Nephron progenitor cell (in vitro differentiated cells): ENCODE measurements around the gene TERT.
"Not testable (repeated sequence)": the region's sequence is repeated elsewhere in the genome, so short reads cannot be mapped to it uniquely, and the experiment has no call there.

ENCODE experiments used
- DNase-seq: peaks from one replicate; pipeline ENCODE4 v3.0.0; 2021
- H3K27ac Mint-ChIP-seq: 2 replicates; pipeline ENCODE4 v1.8.0; 2021; ENCODE audit warnings: mild to moderate bottlenecking, moderate library complexity, mixed read lengths
- H3K27me3 Mint-ChIP-seq: 2 replicates; pipeline ENCODE4 v1.8.0; 2021; ENCODE audit warnings: mild to moderate bottlenecking, low read depth, mixed read lengths; ENCODE audit not compliant: poor library complexity
- H3K36me3 Mint-ChIP-seq: 2 replicates; pipeline ENCODE4 v1.8.0; 2021; ENCODE audit warnings: low read depth, mixed read lengths
- H3K4me1 Mint-ChIP-seq: 2 replicates; pipeline ENCODE4 v1.8.0; 2021; ENCODE audit warnings: mixed read lengths
- H3K4me3 Mint-ChIP-seq: 2 replicates; pipeline ENCODE4 v1.8.0; 2021; ENCODE audit warnings: mild to moderate bottlenecking, moderate library complexity, mixed read lengths
- H3K9me3 Mint-ChIP-seq: 2 replicates; pipeline ENCODE4 v1.8.0; 2021; ENCODE audit warnings: mild to moderate bottlenecking, moderate library complexity, mixed read lengths
- CTCF ChIP-seq: fragments of 200-600 bp; sonication (generic); IDR thresholded peaks from 2 replicates; pipeline ENCODE4 v1.5.0; 2021; ENCODE audit warnings: antibody characterized with exemption

The TERT gene

GRCh38 chr5:1294835-1295649 is at the start of gene TERT:
TSS of gene TERT (minus strand) at chr5:1295068. CDS start at chr5:1294989, 79 bp downstream.
- Mint-ChIP-seq H3K4me3 (peak within 1 kb of the TSS; percentile 52), H3K9me3 (no peaks in the 10 kb centered on the region), H3K27ac (no peak within 1 kb of the TSS), H3K36me3 (no peaks in the 10 kb centered on the region), H3K4me1 (peaks cover 16% of the 10 kb centered on the region), H3K27me3 (peaks cover 60% of the 10 kb centered on the region)
- TF ChIP-seq CTCF = no peak
- peak; percentile 90 for DNase-seq

- H3K4me3 Mint-ChIP-seq = peak overlapping the region; percentile 94
- DNase-seq = peak; percentile 25
- no peaks in the 10 kb centered on the region for H3K9me3 Mint-ChIP-seq
- H3K27ac Mint-ChIP-seq = peak overlapping the region; percentile 59
- H3K36me3 Mint-ChIP-seq = peaks cover 24% of the 10 kb centered on the region
- H3K27me3 Mint-ChIP-seq = peaks cover 8% of the 10 kb centered on the region
- no peak for TF ChIP-seq CTCF
- peaks cover 29% of the 10 kb centered on the region for H3K4me1 Mint-ChIP-seq
Measured at GRCh38 chr5:1343931-1344901, 49.3 kb upstream of the TERT start.

- no peak for TF ChIP-seq CTCF
- Mint-ChIP-seq H3K9me3 (no peaks in the 10 kb centered on the region), H3K27me3 (peaks cover 8% of the 10 kb centered on the region), H3K36me3 (peaks cover 24% of the 10 kb centered on the region), H3K27ac (peak overlapping the region; percentile 64), H3K4me1 (peaks cover 29% of the 10 kb centered on the region), H3K4me3 (peak overlapping the region; percentile 94)
- DNase-seq = no peak
Measured at GRCh38 chr5:1343315-1343751, 48.5 kb upstream of the TERT start.

GRCh38 chr5:1342711-1343110 is 47.8 kb upstream of the TERT start:
- Mint-ChIP-seq H3K4me1 (peaks cover 29% of the 10 kb centered on the region), H3K36me3 (peaks cover 24% of the 10 kb centered on the region), H3K4me3 (peak overlapping the region; percentile 94)
- not testable (repeated sequence) for H3K9me3 Mint-ChIP-seq, H3K27me3 Mint-ChIP-seq, DNase-seq, H3K27ac Mint-ChIP-seq

GRCh38 chr5:1342268-1342667 is 47.4 kb upstream of the TERT start:
- Mint-ChIP-seq H3K27me3 (peaks cover 6% of the 10 kb centered on the region), H3K4me1 (peaks cover 29% of the 10 kb centered on the region), H3K4me3 (no peak overlapping the region), H3K27ac (no peak overlapping the region), H3K36me3 (peaks cover 24% of the 10 kb centered on the region), H3K9me3 (no peaks in the 10 kb centered on the region)
- TF ChIP-seq CTCF = no peak
- DNase-seq = no peak

GRCh38 chr5:1341863-1342262 is 47.0 kb upstream of the TERT start:
- H3K27me3 Mint-ChIP-seq = peaks cover 6% of the 10 kb centered on the region
- H3K36me3 Mint-ChIP-seq = peaks cover 24% of the 10 kb centered on the region
- DNase-seq = no peak
- no peak overlapping the region for H3K27ac Mint-ChIP-seq
- peaks cover 27% of the 10 kb centered on the region for H3K4me1 Mint-ChIP-seq
- TF ChIP-seq CTCF = no peak
- H3K4me3 Mint-ChIP-seq = no peak overlapping the region
- H3K9me3 Mint-ChIP-seq = no peaks in the 10 kb centered on the region

- not testable (repeated sequence) for H3K27ac Mint-ChIP-seq, H3K9me3 Mint-ChIP-seq, H3K4me3 Mint-ChIP-seq, DNase-seq, H3K27me3 Mint-ChIP-seq
- H3K4me1 Mint-ChIP-seq = peaks cover 14% of the 10 kb centered on the region
- H3K36me3 Mint-ChIP-seq = peaks cover 24% of the 10 kb centered on the region
Measured at GRCh38 chr5:1339818-1340210, 44.9 kb upstream of the TERT start.

- H3K4me3 Mint-ChIP-seq, H3K27ac Mint-ChIP-seq, DNase-seq, H3K27me3 Mint-ChIP-seq, H3K9me3 Mint-ChIP-seq: not testable (repeated sequence)
- Mint-ChIP-seq H3K4me1 (peaks cover 13% of the 10 kb centered on the region), H3K36me3 (peaks cover 29% of the 10 kb centered on the region)
Measured at GRCh38 chr5:1339139-1339817, 44.4 kb upstream of the TERT start.
